Measurements from ENCODE around the gene TSPAN18. TPM values are rescaled to one million over a fixed set of nuclear protein-coding genes. Genes with fewer than 3 reads are reported as not detected.

The TSPAN18 gene, protein sequence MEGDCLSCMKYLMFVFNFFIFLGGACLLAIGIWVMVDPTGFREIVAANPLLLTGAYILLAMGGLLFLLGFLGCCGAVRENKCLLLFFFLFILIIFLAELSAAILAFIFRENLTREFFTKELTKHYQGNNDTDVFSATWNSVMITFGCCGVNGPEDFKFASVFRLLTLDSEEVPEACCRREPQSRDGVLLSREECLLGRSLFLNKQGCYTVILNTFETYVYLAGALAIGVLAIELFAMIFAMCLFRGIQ
- polyA plus RNA-seq (2013, experiment 1 of 2), result 144 TPM
- 146 TPM for polyA plus RNA-seq (2013, experiment 2 of 2)

DNA sequence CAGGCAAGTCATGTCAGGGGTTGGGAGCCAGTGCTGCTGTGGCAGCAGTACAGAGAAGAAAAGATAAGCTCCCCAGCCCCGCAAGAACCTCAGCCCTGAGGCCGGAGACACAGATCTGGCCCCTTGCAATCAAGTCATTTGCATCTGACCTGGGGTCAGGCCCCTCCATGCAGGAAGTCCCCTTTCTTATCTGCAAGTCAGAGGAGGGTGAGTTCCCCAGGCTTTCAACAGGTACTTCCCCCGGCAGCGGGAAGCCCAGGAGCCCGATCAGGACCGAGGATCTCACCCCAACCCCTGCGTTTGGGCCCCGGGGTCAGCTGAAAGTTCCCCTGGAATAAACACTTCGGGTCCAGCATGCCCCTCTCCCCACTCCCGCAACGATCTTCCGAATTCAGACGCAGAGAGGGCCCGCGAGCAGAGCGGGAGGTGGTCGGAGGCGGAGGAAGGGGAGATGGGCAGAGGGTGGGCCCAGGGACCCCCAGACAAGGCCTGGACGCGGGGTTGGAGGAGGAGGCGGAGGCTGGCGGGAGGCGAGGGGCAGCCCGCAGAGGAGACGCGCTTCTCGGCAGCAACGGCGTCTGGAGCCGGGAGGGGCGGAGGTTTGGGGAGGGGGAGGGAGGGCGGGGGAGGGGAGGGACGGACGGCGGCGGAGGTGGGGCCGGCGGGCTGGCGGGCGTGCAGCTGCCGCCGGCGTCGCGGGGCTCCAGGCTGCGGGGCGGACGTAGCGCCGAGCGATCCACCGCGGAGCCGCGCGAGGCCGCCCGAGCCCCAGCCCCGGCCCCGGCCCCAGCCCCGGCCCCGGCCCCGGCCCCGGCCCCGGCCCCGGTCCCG is at the start of gene TSPAN18:
TSS of gene TSPAN18 (plus strand) at position 680 of the 831 bp plus-strand sequence. CDS start 179,455 bp downstream, outside the sequence.
- Histone ChIP-seq H3K23ac (ENCODE audit: low read depth, low read length, poor library complexity) (peak within 1 kb of the TSS; percentile 44), H3K4me2 (ENCODE audit: insufficient read depth, low read length, poor library complexity, severe bottlenecking) (peak within 1 kb of the TSS; percentile 82), H2BK5ac (ENCODE audit: low read length) (peak within 1 kb of the TSS; percentile 97), H3K4me3 (ENCODE audit: low read length in 2 of 2) (peak within 1 kb of the TSS; percentile 81 to 93), H3K79me1 (ENCODE audit: low read depth, low read length) (peaks cover 7% of the 10 kb centered on the region), H3K27ac (replicated peaks; ENCODE audit: low read length) (peak within 1 kb of the TSS; percentile 98), H3K27me3 (ENCODE audit: control insufficient read depth in 3 of 3, insufficient read depth in 3 of 3, low read depth in 1 of 3, low read length in 3 of 3) (no peaks in the 10 kb centered on the region), H3K9ac (ENCODE audit: low read depth, low read length, poor library complexity) (peak within 1 kb of the TSS; percentile 94), H4K8ac (ENCODE audit: low read depth, low read length) (no peak within 1 kb of the TSS), H2AFZ (ENCODE audit: low read length) (peak within 1 kb of the TSS; percentile 87), H3K36me3 (replicated peaks in 1 of 2; ENCODE audit: control insufficient read depth in 2 of 2, insufficient read depth in 2 of 2, low read length in 2 of 2) (peaks cover 0 to 3% of the 10 kb centered on the region in 2 donors), H2BK12ac (ENCODE audit: low read length) (peak within 1 kb of the TSS; percentile 80), H3K4ac (ENCODE audit: low read length) (peak within 1 kb of the TSS; percentile 94), H4K91ac (ENCODE audit: low read depth, low read length, poor library complexity) (peak within 1 kb of the TSS; percentile 46), H3K9me3 (replicated peaks in 1 of 2; ENCODE audit: control insufficient read depth in 2 of 2, insufficient read depth in 1 of 2, low read depth in 1 of 2, low read length in 2 of 2) (no peaks in the 10 kb centered on the region), H2BK120ac (ENCODE audit: low read depth, low read length) (peak within 1 kb of the TSS; percentile 90), H3K18ac (ENCODE audit: low read length) (peak within 1 kb of the TSS; percentile 99), H3K14ac (ENCODE audit: low read length) (peak within 1 kb of the TSS; percentile 85), H2BK15ac (ENCODE audit: low read length) (peak within 1 kb of the TSS; percentile 87), H3K4me1 (ENCODE audit: control insufficient read depth in 2 of 2, insufficient read depth in 1 of 2, low read depth in 1 of 2, low read length in 2 of 2) (peaks cover 37 to 40% of the 10 kb centered on the region in 2 donors), H2AK5ac (ENCODE audit: low read depth, low read length) (peak within 1 kb of the TSS; percentile 98)
- WGBS, 2 donors (ENCODE audit: extremely low coverage in 2 of 2, insufficient read length in 2 of 2, insufficient replicate concordance in 1 of 2), result no CpG with 5 or more reads among the region's 67 CpGs
- peak; percentile 72 for DNase-seq (ENCODE audit: low spot score)

DNA sequence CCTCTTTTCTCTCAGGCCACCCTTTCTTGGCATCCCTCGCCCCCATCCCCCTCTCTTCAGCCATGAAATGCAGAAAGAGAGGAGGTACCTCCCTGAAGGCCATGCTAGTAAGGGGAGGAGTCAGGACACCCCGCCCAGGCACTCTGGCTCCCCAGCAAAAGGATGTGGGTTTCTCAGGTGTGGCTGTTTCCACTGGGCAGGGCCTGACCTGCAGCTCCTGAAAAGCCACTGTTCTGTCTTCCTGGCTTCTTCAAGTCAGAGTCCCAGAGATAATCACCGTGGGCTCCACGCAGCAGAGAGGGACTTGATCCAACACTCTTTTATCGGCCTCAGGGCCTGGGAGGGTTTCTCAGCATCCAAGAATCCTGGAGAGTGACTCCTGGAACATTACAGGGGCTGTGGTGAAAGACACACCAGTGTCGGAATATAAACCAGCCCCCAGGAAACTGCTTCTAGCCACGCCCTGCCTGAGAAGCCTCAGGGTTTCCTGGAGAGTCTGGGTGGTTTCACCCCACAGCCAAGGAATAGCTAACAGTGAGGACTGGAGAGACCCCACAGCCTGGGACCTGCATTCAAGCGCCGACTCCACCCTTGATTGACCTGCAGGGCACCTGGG is 45.7 kb upstream of the TSPAN18 start:
- no peak for DNase-seq (ENCODE audit: low spot score)

DNA sequence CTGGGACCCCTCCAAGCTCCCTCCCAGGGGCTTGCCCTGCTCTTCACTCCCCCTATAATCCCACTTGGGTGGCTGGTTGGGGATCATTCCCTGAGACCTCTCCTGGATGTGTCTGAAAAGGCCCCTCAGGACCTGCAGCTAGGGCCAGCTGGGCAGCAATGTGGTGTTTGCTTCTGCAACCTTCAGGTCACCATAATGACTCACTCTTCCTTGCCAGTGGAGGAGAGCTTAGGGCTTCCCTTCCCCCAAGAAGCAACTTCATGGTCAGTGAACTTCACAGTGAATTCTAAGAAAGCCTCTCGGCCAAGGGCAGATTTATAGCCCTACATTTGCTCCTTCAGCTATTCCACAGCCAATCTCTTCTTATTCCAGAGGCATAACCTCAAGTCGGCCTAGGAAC is 45.1 kb upstream of the TSPAN18 start:
- H3K9me3 ChIP-seq (replicated peaks in 1 of 2; ENCODE audit: control insufficient read depth in 2 of 2, insufficient read depth in 1 of 2, low read depth in 1 of 2, low read length in 2 of 2), result no peaks in the 10 kb centered on the region
- H3K4me3 ChIP-seq (ENCODE audit: low read length in 2 of 2), result no peak overlapping the region
- H3K18ac ChIP-seq (ENCODE audit: low read length), result peak overlapping the region; percentile 17
- peaks cover 0 to 4% (median 0%) of the 10 kb centered on the region in 3 experiments for H3K27me3 ChIP-seq (ENCODE audit: control insufficient read depth in 3 of 3, insufficient read depth in 3 of 3, low read depth in 1 of 3, low read length in 3 of 3)
- no peak overlapping the region for H2BK15ac ChIP-seq (ENCODE audit: low read length)
- peak overlapping the region; percentile 9 for H2AK5ac ChIP-seq (ENCODE audit: low read depth, low read length)
- no peak overlapping the region for H3K14ac ChIP-seq (ENCODE audit: low read length)
- no CpG with 5 or more reads among the region's 2 CpGs for WGBS, 2 donors (ENCODE audit: extremely low coverage in 2 of 2, insufficient read length in 2 of 2, insufficient replicate concordance in 1 of 2)
- H2BK120ac ChIP-seq (ENCODE audit: low read depth, low read length), result no peak overlapping the region
- H3K36me3 ChIP-seq (replicated peaks in 1 of 2; ENCODE audit: control insufficient read depth in 2 of 2, insufficient read depth in 2 of 2, low read length in 2 of 2), result no peaks in the 10 kb centered on the region
- no peak overlapping the region for H3K9ac ChIP-seq (ENCODE audit: low read depth, low read length, poor library complexity)
- H2AFZ ChIP-seq (ENCODE audit: low read length), result no peak overlapping the region
- H3K23ac ChIP-seq (ENCODE audit: low read depth, low read length, poor library complexity), result no peak overlapping the region
- H3K4ac ChIP-seq (ENCODE audit: low read length), result no peak overlapping the region
- no peak overlapping the region for H4K8ac ChIP-seq (ENCODE audit: low read depth, low read length)
- no peaks in the 10 kb centered on the region for H3K79me1 ChIP-seq (ENCODE audit: low read depth, low read length)
- no peak overlapping the region for H3K4me2 ChIP-seq (ENCODE audit: insufficient read depth, low read length, poor library complexity, severe bottlenecking)
- no peak overlapping the region for H4K91ac ChIP-seq (ENCODE audit: low read depth, low read length, poor library complexity)
- no peak for DNase-seq (ENCODE audit: low spot score)
- H3K27ac ChIP-seq (replicated peaks; ENCODE audit: low read length), result no peak overlapping the region
- peaks cover 3 to 9% of the 10 kb centered on the region in 2 donors for H3K4me1 ChIP-seq (ENCODE audit: control insufficient read depth in 2 of 2, insufficient read depth in 1 of 2, low read depth in 1 of 2, low read length in 2 of 2)
- no peak overlapping the region for H2BK12ac ChIP-seq (ENCODE audit: low read length)
- no peak overlapping the region for H2BK5ac ChIP-seq (ENCODE audit: low read length)

More for the DNA sequence above, 45.7 kb upstream of the TSPAN18 start:
- H2BK12ac ChIP-seq (ENCODE audit: low read length), result no peak overlapping the region
- H3K14ac ChIP-seq (ENCODE audit: low read length), result no peak overlapping the region
- no peak overlapping the region for H4K8ac ChIP-seq (ENCODE audit: low read depth, low read length)
- no peak overlapping the region for H3K4me3 ChIP-seq (ENCODE audit: low read length in 2 of 2)
- no peak overlapping the region for H3K4me2 ChIP-seq (ENCODE audit: insufficient read depth, low read length, poor library complexity, severe bottlenecking)
- no peaks in the 10 kb centered on the region for H3K9me3 ChIP-seq (replicated peaks in 1 of 2; ENCODE audit: control insufficient read depth in 2 of 2, insufficient read depth in 1 of 2, low read depth in 1 of 2, low read length in 2 of 2)
- H3K18ac ChIP-seq (ENCODE audit: low read length), result peak overlapping the region; percentile 17
- H3K36me3 ChIP-seq (replicated peaks in 1 of 2; ENCODE audit: control insufficient read depth in 2 of 2, insufficient read depth in 2 of 2, low read length in 2 of 2), result no peaks in the 10 kb centered on the region
- H3K79me1 ChIP-seq (ENCODE audit: low read depth, low read length), result no peaks in the 10 kb centered on the region
- no peak overlapping the region for H2BK120ac ChIP-seq (ENCODE audit: low read depth, low read length)
- H2AFZ ChIP-seq (ENCODE audit: low read length), result no peak overlapping the region
- H3K4ac ChIP-seq (ENCODE audit: low read length), result no peak overlapping the region
- H3K27ac ChIP-seq (replicated peaks; ENCODE audit: low read length), result no peak overlapping the region
- H3K4me1 ChIP-seq (ENCODE audit: control insufficient read depth in 2 of 2, insufficient read depth in 1 of 2, low read depth in 1 of 2, low read length in 2 of 2), result peaks cover 3 to 9% of the 10 kb centered on the region in 2 donors
- WGBS, 2 donors (ENCODE audit: extremely low coverage in 2 of 2, insufficient read length in 2 of 2, insufficient replicate concordance in 1 of 2), result no CpG with 5 or more reads among the region's 9 CpGs
- H2BK15ac ChIP-seq (ENCODE audit: low read length), result peak overlapping the region; percentile 24
- no peak overlapping the region for H3K9ac ChIP-seq (ENCODE audit: low read depth, low read length, poor library complexity)
- no peak overlapping the region for H3K23ac ChIP-seq (ENCODE audit: low read depth, low read length, poor library complexity)
- no peak overlapping the region for H2BK5ac ChIP-seq (ENCODE audit: low read length)
- no peak overlapping the region for H4K91ac ChIP-seq (ENCODE audit: low read depth, low read length, poor library complexity)
- peak overlapping the region; percentile 19 for H2AK5ac ChIP-seq (ENCODE audit: low read depth, low read length)
- H3K27me3 ChIP-seq (ENCODE audit: control insufficient read depth in 3 of 3, insufficient read depth in 3 of 3, low read depth in 1 of 3, low read length in 3 of 3), result no peaks in the 10 kb centered on the region
